ACHN (cell line): Measurements from ENCODE around the gene RAD18.

Experiments
- DNase-seq: peaks from one replicate; pipeline ENCODE4 v3.0.0-alpha.2; 2015
- in situ Hi-C: cut with HindIII; loops from 2 replicates; pipeline ENCODE4 v1.10.0; 2017; ENCODE audit warnings: low sequenced_read_pairs, low pct_ligation_motif_present, low pct_unique_long_range_greater_than_20kb

Gene RAD18

DNA sequence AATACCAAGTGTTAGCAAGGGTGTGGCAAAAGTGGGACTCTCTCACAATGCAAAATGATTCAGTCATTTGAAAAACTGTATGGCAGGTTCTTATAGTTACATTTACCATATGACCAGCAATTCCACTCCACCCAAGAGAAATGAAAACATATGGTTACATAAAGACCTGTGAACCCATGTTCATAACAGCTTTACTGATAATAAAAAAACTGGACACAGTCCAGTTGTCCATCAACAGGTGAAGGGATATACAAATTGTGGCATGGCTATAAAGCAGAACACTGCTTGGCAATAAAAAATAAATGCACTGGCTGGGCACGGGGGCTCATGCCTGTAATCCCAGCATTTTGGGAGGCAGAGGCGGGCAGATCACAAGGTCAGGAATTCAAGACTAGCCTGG is 30.8 kb downstream of the RAD18 start:
- in situ Hi-C loops, result no loop called here
- no peak for DNase-seq

DNA sequence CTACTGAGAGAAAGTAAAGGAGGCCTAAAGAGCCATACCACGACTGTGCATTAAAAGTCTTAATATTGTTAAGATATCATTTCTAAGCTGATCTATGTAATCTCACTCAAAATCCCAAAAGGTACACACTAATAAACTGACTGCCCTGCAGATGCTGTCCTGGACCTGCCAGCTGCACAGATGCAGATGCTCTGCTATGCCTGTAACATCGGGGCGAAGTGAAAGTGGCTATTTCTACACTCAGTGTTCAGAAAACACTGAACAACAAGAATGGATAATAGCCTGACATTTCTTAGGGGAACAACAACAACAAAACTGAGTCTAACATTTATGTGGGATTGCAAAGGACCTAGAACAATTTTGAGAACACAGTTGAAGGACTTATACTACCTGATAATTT is 31.9 kb downstream of the RAD18 start:
- DNase-seq, result no peak
- in situ Hi-C loops, result no loop called here

DNA sequence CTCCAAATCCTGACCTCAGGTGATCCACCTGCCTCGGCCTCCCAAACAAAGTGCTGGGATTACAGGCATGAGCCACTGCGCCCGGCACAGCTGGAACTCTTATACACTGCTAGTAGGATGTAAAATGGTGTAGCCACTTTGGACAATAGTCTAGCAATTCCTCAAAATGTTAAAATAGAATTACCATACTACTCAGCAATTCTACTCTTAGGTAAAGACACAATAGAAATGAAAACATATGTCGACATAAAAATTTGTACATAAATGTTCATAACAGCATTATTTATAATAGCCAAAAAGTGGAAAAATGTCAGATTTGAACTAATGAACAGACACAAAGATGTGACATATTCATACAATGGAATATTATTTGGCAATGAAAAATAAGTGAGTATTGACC is 33.4 kb downstream of the RAD18 start:
- in situ Hi-C loops, result no loop called here
- DNase-seq, result no peak

DNA sequence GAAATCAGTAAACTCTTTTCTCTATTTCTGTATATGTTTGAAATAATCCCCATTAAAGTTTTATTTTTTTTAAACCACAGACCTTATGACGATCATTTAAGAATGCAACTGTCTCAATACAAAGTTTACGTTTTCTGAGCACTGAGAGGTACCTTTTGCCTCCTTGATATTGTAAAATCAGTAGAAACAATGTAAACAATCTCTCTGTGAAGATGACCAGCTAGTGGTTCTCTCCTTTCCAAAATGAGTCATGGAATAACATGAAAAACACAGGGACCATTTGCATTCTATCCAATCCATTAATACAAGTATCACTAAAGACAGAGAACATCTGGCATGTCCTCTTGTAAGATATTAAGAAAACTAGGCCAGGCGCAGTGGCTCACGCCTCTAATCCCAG is 48.8 kb downstream of the RAD18 start:
- in situ Hi-C loops, result no loop called here
- DNase-seq, result no peak

DNA sequence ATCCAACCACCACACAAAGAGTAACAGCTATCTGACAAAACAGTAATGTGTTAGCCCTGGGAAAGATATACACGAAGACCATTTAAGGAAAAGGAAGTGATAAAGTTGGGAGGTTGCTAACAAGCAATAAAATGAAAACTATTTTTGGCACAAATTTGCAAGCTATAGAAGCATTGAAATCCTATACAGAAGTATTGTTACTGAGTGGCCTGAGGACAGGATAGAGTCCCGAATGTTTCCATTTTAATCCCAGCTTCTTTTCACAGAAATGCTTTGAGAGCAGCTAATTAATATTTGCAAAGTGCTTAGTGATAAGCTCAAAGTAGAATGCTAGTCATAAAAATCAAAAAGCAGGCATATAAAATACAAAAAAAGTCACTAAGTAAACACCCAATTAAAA is 51.5 kb downstream of the RAD18 start:
- DNase-seq, result no peak
- in situ Hi-C loops, result no loop called here

DNA sequence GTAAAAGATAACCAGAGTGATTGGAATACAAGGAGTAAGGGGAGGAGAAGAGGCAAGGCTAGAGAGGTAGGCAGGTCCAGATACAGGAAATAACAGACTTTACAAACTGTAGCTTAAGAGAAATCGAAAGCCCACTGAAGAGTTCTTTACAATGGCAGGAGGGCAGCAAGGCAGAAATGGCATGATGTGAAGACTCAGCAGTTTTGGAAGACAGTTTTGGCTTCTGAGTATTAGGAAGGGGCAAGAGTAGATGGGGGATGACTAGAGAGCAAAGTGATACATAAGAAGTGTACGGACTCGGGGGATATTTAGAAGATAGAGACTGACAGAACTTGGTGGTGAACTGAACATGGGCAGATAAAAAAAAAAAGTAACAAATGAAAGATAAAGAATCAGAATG is 54.1 kb downstream of the RAD18 start:
- DNase-seq, result no peak
- in situ Hi-C loops, result no loop called here

DNA sequence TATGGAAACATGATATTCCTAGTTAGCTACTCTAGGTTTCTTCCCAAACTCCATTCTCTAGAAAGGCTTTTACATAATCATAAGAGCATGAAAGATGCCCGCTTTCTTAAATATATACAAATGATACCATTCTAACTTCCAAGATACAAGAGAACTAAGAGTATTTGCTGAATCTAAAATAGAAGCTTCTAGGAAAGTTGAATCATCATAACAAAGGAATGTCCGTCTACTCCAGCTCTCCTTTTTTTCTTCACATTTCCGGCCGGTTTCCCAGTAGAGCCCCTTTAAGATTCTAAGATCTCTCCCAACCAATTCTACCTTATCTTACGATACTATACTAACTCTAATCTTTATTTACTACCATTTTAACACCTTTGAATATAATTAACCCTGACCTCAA is 60.1 kb downstream of the RAD18 start:
- DNase-seq, result no peak
- in situ Hi-C loops, result no loop called here

DNA sequence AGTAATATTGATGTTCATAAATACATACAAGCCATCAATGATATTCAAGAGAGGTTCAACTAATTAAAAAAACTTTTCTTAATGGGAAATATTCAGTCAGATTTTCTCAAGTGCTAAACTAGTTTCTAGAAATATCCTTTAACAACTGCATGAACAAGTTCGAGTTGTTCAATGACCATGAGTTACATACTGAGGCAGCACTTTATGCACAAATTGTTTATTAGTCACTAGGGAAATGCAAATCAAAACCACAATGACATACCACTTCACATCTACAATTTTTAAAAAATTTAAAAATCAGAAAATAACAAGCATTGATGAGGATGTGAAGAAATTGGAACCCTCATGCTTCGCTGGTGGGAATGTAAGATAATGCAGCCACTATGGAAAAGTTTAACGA is 62.4 kb downstream of the RAD18 start:
- DNase-seq, result no peak
- in situ Hi-C loops, result no loop called here

DNA sequence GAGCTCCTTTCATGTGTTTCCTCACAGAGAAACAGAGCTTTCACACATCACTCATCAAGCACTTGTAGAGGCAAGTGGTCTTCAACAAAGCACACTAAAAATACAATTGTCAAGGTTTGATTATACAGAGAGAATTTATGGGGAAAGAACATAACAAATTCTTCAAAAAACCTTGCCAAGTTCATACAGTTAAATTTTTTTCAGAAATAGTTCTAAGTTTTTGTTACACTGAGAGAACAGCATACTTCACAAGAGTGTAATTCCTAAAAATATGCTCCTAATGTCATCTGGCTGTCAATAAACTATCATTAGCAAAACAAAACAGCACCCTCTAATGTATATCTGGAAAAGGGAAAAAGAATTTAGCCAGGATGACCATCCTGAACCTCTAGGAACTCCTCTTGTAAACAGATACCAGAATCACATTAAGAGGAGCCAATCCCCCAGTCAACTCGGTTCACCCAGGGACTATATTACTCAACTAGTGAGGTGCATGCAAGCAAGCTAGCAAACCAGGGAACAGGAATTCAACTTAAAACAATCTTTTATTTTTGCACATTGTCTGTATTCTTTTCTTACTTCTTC is 63.3 kb downstream of the RAD18 start:
- in situ Hi-C loops, result no loop called here
- no peak for DNase-seq

DNA sequence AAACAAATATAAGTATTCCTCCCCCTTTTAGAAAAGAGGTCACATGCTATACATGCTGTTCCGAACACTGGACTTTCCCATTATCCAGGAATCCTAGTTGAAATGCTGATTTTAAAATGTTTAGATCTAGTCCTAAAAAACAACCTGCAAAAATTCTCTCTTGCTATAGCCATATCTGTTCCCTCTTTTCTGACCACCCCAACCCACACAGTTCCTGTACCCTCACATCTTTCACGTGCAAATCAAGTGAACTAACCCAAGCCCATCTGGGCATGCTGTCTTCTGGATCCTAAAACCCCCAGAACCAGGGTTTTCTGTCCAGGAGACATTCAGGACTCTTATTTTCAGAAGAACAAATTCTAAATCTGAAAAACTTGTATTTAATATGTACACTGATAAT is 67.4 kb downstream of the RAD18 start:
- DNase-seq, result no peak
- in situ Hi-C loops, result no loop called here

DNA sequence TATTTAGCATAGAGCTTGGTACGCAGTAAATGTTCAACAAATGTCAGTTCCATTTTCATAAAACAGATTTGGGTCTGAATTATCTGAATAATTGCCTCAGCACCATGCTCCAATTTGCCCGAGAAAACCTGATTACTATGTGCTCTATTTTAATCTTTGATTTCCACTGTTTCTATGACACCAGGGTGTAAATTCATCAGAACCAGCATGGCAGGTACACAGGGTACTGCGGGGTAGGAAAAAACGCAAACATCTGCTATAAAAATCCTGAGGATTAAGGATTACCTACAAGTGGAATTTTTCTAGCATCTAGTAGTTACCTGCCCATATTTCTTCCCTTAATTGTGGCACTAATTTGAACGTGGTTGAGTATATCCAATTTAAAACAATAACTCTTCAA is 70.3 kb downstream of the RAD18 start:
- DNase-seq, result no peak
- in situ Hi-C loops, result no loop called here

DNA sequence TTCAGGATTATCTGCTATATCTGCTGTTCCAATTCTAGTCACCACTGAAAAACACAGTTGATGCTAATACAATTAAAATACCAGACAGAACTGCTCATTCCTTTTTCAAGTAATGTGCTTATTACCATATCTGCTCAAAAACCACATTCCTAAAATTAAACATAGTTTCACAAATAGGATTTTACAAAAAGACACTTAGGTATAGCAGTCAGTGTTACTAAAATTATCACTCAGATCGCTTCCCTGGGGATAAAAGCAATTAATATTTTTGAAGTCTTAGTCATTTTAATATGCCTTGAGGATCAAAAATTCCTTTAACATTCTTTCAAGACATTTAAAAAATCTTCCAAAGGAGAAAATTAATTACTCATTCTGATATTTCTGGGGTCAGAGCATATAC is 71.5 kb downstream of the RAD18 start:
- in situ Hi-C loops, result no loop called here
- DNase-seq, result no peak

DNA sequence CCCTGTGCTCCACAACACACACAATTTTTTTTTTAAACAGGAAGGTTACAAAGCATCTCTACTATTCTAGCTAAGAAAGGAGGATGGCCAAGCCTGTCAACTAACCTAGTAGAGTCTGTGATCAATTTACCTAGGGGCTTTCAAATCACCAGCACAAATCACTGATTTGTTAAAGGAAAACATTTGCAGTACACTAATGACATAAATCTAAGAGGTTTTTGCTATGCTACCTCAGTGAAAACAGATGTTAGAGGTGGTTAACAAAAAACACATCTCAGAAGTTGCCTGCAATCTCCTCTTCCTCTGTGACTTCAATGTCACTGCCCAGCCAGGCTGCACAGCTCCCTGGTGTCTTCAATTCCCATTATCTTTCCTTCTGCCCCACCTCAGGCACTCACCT is 72.0 kb downstream of the RAD18 start:
- in situ Hi-C loops, result no loop called here
- DNase-seq, result no peak

DNA sequence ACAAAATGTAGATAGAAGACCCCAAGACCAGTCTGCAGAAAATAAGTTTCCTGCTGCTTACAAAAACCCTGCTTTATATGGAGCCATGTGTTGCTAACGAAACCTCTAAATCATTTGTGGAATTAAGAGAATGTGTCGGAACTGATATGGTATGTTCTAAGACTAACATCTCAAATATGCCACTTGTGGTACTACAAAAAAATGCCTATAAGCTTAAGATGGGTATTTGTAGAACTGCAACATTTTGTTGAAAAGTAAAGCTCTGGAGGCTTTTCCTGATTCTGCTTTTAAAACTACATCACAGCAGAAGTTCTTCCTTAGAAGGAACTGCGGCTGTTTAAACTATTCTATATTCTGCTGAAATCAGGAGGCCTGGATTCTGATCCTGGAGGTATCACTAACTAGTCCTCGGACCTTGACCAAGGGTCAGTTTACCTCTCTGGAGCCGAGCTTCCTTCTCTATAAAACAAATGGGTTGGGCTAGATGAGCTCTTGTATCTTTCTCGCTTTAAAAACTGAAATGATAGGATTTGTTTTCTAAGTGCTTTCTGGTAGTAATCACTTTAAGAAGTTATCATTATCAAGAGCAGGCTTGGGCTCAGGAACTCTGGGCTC is 74.9 kb downstream of the RAD18 start:
- no peak for DNase-seq
- in situ Hi-C loops, result no loop called here

DNA sequence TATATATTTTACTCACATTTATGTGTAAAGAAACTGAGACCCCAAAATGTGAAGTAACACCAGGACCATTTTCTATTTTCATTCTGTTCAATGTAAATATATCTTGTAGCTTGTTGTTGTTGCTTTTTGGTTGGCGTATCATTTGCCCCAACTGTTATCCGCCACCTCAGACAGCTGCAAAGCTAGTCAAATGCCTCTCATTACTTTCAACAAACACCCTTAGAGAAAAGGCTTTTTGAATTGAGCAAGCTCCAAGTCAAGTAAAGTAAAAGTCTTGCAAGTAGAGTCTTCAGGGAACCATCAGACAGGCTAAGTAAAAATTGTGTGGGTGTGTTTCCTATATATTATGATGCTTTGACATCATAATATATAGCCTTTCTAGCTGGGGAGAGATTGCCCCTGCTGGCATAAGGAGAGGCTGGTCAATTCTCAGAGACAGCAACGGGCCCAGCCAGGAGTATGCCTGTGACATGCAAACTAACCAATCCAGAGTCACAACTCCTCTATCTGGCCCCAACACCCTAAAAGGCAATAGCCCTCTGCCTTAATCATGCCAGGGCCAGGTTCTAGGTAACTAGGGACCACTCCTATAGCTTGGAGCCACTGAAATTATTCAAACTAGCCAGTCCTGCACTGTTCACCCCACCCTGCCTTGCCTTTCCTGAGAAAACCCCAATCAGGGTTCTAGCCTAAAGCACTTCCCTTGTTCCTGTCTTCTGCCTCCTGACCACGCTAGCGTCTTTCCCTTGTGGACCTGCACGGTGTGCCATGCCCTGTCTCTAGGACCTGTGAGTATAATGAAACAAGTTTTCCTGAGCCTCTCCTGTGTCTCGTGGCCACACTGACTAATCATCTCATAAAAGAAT is 75.6 kb downstream of the RAD18 start:
- DNase-seq, result no peak
- in situ Hi-C loops, result no loop called here

DNA sequence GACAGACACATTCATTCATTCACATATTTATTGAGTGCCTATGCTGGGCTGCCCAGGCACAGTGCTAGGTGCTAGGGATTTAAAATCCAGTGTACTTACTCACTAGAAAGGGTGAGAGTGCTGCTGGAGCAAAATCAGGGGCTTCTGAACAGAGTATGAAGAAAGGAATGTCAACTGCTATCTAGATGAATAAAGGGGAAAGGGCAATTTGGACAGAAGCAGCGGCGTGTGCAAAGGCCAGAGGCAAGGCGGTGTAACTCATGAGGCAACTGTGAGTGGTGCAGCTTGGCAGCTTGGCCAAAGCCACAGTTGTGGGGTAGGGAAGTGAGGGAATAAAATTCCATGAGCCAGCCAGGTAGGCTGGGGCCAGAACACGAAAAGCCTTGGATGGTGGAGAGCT is 76.7 kb downstream of the RAD18 start:
- no peak for DNase-seq
- in situ Hi-C loops, result no loop called here

DNA sequence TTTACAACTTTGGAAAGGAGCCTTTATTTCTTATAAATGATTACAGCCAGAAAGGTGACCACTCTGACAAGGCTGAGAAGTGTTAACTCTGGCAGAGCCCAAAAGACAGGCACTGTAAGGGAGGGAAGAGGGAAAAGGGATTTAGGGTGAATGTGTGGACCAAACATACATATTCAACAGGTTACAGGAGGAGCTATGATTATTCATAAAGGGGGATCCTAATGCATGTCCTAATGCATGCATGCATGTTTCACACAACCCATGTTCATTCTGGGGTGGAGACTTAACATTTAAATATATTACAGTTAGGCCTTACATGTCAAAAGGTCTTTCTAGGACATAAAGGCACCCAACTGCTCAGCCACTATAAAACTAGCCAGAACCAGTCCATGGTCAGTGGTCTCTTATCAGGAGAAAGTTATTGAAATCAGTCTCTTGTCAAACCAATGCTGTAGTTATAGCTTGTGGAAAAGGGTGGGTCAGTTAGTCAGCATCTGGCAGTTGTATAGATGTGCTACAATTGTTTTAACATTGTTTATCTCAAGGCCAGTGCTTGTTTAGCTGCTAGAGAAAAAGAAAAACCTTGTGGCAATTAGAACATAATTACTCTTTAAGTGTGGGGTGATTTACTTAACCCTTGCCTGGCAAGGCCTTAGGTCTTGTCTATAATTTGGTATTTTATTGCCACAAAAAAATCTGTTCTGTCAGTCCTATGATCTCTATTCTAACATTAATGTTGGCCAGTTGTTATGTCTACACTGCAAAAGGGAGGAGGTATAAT is 77.5 kb downstream of the RAD18 start:
- no peak for DNase-seq

DNA sequence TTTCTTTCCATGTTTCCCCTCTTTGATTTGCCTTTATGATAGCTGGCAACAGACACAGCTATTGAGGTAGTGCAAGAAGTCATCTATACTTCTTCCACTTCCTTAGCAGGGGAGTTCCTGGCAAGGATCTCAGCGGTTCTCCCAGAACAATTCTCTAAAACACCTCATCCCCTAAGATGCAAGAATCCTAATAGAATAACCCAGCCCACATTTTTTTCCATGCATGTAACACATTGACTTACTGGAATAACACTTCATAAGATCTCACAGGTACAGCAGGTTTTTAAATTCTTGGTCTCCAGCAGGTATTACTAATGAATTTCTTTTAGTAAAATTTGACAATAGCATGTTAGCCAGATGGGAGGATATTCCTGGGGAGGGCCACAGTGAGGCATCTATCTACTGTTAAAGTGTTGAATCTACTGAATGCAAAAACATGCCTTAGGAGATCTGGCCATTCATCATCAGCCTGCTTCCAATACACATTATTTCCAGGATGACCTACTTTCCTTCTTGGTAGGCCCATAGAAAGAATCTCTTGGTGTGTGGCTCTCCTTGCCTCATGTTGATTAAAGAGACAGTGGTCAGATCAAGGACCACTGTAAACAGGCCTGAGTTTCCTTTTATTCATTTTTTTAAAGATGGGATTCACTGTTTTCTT is 78.5 kb downstream of the RAD18 start:
- in situ Hi-C loops, result no loop called here
- DNase-seq, result no peak

More for the DNA sequence above, 77.5 kb downstream of the RAD18 start:
- in situ Hi-C loops, result no loop called here

DNA sequence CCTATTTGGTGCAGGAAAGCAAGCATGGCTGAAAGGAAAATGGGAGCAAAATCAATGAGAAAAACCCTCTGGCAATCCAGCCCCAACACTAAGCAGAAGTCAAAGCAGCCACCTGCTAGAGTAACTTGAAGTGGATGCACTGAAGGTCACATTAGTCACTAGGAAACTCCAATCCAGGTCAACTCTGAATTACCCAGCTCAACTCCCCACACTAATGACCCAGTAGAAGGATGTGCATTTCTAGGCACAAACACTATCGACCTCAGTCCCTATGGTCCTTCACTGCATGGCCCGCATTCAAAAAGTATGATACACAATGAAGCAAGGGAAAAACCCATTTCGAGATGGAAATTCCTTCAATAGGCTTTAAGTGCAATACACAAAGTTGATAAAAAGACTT is 80.6 kb downstream of the RAD18 start:
- in situ Hi-C loops, result no loop called here
- DNase-seq, result no peak
